D341Med (cell line): ENCODE results near the gene UNC13A.
"Not testable (repeated sequence)": the region's sequence is repeated elsewhere in the genome, so short reads cannot be mapped to it uniquely, and the experiment has no call there.

Experiments
- DNase-seq: peaks from one replicate; pipeline ENCODE4 v3.0.0; 2012; ENCODE audit warnings: low spot score

UNC13A gene

DNA sequence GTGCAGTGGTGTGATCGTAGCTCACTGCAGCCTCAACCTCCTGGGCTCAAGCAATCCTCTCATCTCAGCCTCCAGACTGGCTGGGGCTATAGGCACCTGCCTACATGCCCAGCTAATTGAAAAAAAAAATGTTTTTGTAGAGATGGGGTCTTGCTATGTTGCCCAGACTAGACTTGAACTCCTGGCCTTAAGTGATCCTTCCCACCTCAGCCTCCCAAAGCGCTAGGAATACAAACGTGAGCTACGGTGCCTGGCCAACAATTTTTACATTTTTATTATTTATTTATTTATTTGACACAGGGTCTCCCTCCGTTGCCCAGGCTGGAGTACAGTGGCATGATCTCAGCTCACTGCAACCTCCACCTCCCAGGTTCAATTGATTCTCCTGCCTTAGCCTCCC, 117.9 kb downstream of the UNC13A start:
- DNase-seq = not testable (repeated sequence)

DNA sequence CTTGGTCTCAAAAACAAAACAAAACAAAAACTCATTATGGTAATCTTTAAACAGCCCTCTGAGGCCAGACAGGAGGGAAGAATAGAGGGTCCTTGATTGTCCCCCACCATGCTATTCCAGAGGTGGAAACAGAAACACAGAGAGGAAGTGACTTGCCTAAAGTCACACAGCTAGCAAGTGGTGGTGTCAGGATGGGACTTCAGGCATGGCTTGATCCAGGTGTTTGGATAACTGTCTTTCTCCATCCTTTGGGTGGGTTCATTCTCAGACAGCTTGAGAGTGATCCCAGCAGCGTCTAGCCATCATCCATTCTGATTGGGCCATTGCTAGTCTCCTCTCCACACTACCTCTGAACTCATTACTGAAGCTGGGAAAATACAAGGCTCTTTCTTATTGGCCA, 120.2 kb downstream of the UNC13A start:
- DNase-seq = no peak

DNA sequence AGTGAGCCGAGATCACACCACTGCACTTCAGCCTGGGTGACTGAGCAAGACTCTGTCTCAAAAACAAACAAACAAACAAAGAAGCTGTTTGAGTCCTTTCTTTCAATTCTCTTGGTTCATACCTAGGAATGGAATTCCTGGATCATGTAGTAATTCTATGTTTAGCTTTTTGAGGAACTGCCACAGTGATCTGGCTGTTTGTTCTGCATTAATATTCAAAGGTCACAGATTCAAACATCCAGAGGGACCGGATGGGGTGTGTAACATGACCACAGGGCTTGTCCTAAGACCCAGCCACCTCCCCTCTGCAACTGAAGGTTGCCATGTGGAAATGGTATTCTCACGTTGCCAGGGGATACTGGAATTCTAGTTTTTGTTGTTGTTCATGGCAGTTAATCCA, 122.5 kb downstream of the UNC13A start:
- no peak for DNase-seq

DNA sequence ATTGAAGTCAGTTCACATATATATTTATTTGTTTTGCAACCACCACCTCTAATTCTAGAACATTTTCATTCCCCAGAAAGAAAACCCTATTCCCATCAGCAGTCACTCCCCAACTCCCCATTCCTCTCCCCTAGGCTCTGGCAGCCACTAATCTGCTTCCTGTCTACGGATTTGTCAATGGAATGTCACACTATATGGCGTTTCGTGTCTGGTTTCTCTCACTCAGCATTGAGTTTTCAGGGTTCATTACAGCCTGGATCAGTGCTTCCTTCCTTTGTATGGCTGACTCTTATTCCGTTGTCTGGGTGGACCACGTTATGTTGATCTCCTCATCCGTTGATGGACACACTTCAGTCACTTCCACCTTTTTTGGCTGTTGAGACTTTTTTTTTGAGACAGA, 123.4 kb downstream of the UNC13A start:
- DNase-seq = no peak

DNA sequence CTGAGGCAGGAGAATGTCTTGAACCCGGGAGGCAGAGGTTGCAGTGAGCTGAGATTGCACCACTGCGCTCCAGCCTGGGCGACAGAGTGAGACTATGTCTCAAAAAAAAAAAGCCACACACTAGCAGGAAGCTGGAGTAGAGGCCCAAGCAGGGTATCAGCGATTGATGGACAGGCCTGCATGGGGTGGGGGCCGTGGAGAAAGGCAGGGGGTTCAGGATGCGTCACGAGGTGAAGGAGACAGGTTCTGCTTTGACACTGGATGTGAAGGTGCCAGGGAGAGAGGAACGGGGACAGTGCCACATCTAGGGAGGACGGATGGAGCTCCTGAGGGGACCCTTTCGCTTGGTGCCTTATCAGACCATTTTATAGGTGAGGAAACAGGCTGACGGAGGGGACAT, 125.6 kb downstream of the UNC13A start:
- no peak for DNase-seq

DNA sequence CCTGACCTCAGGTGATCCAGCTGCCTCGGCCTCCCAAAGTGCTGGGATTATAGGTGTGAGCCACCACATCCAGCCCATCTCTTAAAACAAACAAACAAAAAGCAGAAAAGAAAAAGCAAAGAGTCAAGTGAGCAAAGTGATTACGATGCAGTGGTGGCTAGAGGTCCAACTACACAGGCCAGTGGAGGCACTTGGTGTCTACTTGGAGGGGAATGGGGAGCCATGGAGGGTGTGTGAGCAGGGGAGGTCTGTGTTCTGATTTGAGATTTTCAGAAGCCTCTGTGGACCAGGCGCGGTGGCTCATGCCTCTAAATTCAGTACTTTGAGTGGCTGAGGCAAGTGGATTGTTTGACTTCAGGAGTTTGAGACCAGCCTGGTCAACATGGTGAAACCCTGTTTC, 126.1 kb downstream of the UNC13A start:
- no peak for DNase-seq

DNA sequence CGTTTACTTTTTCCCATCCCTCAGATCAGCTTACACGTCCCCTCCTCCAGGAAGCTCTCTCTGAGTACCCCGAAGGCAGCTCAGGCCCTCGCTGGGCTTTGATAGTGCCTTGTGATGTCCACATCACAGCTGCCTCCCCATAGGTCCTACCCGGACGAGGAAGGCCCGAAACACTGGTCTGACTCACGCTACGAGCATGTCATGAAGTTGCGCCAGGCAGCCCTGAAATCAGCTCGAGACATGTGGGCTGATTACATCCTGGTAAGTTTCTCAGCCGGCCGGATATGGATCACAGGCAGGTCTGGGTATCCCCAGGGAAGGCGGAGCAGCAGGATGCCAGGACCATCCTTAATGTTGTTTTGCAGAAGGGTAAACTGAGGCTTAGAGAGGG, 128.0 kb downstream of the UNC13A start:
- no peak for DNase-seq

DNA sequence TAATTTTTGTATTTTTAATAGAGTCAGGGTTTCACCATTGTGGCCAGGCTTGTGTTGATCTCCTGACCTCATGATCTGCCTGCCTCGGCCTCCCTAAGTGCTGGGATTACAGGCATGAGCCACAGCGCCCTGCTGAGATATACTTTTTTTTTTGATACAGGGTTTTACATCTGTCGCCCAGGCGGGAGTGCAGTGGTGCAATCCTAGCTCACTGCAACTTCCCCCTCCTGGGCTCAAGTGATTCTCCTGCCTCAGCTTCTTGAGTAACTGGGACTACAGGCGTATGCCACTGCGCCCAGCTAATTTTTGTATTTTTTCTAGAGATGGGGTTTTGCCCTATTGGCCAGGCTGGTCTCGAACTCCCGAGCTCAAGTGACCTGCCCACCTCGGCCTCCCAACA, 130.7 kb downstream of the UNC13A start:
- DNase-seq = no peak

DNA sequence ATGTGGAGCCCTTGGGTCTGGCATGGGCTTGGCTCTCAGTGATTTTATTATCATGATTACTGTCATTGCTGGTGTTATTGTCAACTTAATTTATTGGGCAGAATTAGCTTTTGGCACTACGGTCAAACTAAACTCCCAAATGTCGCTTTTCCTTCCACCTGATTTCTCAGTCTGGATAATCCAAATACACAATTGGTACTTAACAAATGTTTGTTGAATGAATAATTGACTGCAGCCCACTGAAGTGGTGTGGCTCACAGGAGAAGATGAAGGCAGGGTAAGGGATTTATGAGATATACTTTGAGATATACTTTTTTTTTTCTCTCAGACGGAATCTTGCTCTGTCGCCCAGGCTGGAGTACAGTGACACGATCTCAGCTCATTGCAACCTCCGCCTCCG, 131.2 kb downstream of the UNC13A start:
- DNase-seq = no peak

DNA sequence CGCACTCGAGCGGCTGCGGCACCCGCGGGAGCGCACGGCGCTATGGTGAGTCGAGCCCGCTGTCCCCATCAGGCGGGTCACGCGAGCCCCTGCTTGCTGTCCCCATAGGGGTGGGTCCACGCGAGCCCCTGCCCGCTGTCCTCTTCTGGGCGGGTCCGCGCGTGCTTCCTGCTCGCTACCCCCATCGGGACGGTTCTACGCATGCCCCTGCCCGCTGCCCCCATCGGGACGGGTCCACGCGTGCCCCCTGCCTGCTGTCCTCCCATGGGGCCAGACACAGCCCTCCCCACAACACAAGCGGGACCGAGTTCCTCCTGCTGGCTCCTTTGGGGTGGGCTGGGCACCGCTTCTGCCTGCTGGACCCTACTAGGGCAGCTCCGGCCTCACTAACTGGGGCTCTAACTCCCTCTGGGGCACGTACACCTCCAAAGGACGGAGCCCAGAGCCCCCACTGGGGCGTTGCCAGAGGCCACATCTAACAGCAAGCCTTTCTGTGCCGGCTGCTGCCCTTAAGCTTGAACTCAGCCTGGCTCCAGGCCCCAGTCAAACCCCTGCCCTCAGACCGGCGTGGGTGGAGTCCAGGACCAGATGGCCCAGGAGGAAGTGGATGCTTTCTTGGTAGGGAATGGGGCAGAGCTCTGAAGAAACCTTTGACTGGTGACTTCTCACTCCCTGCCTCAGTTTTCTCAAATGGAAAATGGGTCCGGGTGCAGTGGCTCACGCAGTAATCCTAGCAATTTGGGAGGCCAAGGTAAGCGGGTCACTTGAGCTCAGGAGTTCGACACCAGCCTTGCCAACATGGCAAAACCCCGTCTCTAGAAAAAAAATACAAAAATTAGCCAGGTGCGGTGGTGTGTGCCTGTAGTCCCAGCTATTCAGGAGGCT, 132.0 kb downstream of the UNC13A start:
- peak; percentile 65 for DNase-seq

DNA sequence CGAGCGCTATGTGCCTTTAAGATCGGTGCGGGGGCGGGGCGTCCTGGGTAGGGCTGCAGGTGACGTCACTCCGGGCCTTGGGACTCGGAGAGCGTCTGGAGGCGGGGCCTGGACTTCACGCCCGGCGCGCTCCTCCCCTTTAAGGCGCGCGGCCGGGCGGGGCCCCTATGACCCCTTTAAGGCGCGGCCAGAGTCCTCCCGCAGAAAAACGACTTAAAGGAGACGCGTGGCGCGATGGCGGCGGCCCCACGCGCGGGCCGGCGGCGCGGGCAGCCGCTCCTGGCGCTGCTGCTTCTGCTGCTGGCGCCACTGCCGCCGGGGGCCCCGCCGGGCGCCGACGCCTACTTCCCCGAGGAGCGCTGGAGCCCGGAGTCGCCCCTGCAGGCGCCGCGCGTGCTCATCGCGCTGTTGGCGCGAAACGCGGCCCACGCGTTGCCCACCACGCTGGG, 132.7 kb downstream of the UNC13A start, which contains the start of gene COLGALT1:
COLGALT1 (plus strand) TSS at position 170 of the 449 bp plus-strand sequence; CDS start at position 235, 65 bp downstream.
- DNase-seq = peak; percentile 99

DNA sequence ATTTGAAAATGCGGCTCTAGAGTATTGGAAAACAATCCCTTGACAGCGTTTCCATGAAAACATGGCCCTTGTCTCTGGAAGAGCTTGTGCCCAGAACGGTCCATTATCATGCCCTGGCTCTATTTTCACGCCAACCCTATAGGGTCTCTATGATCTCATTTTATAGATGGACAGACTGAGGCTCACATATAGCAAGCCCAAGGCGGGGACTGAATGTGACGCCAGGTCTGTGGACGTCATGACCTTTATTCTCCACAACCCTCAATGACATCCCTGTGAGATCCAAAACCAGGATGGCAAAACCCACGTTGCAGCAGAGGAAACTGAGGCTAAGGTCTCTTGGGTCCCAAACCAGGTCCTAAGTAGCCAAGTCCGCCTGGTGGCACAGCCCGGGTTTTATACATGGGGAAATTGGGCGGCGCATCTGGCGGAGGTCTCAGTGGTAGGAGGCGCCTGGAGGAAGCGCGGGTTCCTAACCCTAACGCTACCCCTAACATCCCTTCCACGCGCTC, 133.1 kb downstream of the UNC13A start:
- DNase-seq = no peak

DNA sequence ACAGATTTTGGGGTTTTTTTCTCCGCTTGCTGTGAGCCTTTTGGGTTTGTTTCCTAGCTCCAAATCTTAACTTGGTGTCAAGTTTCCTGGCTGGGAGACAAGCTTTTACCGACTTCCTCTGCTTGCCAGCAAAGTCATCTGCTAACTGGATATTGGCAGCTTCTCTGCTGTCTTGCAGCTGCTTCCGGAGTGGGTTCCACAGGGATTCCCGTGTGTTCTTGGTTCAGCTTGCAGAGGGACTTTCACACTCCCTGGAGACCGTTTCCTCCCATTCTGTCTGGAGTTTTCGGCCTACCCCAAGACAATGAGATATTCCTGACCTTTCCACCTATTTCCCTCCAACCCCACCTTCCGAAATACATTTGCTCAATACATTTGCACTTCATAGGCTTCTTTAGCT, 134.9 kb downstream of the UNC13A start:
- no peak for DNase-seq

DNA sequence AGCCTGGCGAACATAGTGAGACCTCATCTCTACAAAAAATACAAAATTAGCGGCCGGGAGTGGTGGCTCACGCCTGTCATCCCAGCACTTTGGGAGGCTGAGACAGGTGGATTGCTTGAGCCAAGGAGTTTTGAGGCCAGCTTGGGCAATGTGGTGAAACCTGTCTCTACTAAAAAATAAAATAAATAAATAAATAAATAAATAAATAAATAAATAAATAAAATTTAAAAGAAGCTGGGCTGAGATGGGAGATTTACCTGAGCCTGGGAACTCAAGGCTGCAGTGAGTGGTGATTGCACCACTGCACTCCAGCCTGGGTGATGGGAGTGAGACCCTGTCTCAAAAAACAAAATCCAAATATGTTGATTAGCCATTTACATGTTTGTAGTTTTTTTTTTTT, 135.4 kb downstream of the UNC13A start:
- not testable (repeated sequence) for DNase-seq
